ENCODE measurements around the gene SH3BGR.

The SH3BGR gene

GRCh38 chr21:39453571-39454179 lies 1.9 kb downstream of the SH3BGR start:
- H3K4me1 ChIP-seq (ENCODE audit: low read depth, poor library complexity, severe bottlenecking): peaks cover 31% of the 10 kb centered on the region
- H3K79me2 ChIP-seq (ENCODE audit: insufficient read depth, low read depth): no peaks in the 10 kb centered on the region
- H3K27me3 ChIP-seq (ENCODE audit: insufficient read depth, low read depth): peaks cover 11% of the 10 kb centered on the region; the same call in 1 of the 2 replicates
- no peaks in the 10 kb centered on the region for H3K36me3 ChIP-seq (ENCODE audit: insufficient read depth)
- no peak overlapping the region for H2AFZ ChIP-seq (ENCODE audit: low read depth)
- no peak overlapping the region for H3K4me3 ChIP-seq (IDR thresholded peaks at IDR 0.05; ENCODE audit: insufficient read depth, low read depth, low read length)
- H3K27ac ChIP-seq: no peak overlapping the region
- peak overlapping the region; percentile 47 for H3K4me2 ChIP-seq
- no peak overlapping the region for H3K9ac ChIP-seq
- TF ChIP-seq, protein P1, sequence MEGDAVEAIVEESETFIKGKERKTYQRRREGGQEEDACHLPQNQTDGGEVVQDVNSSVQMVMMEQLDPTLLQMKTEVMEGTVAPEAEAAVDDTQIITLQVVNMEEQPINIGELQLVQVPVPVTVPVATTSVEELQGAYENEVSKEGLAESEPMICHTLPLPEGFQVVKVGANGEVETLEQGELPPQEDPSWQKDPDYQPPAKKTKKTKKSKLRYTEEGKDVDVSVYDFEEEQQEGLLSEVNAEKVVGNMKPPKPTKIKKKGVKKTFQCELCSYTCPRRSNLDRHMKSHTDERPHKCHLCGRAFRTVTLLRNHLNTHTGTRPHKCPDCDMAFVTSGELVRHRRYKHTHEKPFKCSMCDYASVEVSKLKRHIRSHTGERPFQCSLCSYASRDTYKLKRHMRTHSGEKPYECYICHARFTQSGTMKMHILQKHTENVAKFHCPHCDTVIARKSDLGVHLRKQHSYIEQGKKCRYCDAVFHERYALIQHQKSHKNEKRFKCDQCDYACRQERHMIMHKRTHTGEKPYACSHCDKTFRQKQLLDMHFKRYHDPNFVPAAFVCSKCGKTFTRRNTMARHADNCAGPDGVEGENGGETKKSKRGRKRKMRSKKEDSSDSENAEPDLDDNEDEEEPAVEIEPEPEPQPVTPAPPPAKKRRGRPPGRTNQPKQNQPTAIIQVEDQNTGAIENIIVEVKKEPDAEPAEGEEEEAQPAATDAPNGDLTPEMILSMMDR (conservative IDR thresholded peaks at IDR 0.05; ENCODE audit: low read depth, low read length): no peak
- H4K20me1 ChIP-seq (ENCODE audit: insufficient read depth): no peaks in the 10 kb centered on the region

DNA sequence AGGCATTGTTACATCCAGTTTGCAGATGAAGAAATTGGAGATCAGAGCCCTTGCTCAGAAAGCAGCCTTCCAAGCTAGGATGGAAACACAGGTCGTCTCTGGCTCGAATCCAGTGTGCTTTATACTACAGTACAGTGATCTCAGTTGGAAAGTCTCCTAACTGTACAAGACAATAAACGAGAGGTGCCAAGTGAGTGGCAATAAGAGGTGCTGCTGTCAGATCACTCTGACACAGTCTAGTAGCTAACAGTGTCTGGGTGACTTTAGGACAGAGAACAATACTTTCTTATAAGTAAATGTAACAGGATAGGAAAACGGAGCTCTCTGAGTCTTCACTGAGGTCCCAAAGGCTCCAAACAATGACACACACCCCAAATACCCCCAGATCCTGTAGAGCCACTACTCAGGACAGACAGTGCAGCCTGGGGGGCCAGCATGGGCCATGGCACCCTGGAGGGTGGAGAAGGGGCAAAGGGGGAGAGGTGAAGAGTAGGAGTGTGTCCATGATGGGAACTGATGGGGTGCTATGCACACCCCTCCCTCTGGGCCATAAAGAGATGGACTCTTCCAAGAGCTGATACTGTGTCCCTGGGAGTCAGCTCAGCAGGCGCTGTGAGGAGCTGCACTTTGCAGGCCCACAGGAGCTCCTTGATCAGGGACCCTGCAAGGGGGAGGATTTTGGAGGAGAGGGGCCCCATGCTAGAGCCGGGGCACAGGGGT lies 3.3 kb downstream of the SH3BGR start:
- H3K4me1 ChIP-seq (ENCODE audit: low read depth, poor library complexity, severe bottlenecking): peaks cover 31% of the 10 kb centered on the region
- TF ChIP-seq, protein P1 (conservative IDR thresholded peaks at IDR 0.05; ENCODE audit: low read depth, low read length): no peak
- peaks cover 11% of the 10 kb centered on the region; the same call in 1 of the 2 replicates for H3K27me3 ChIP-seq (ENCODE audit: insufficient read depth, low read depth)

DNA sequence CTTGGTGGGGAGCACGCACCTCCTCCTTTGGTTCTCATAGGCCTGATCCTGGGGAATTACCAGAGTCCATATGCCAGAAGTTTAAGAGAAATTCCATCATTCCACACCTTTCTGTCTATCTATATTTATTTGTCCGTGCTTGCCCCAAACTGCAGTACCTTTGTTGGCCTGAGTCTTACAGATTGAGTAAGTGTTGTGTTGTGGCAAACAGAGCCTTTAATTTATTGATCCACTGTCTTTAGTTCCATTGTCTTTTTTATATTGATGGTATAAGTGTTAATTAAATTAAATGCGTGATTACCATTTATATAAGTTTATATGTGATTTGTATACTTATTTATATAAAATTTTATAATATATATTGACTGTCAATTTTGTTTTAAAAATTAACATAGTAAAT lies 4.9 kb downstream of the SH3BGR start:
- Histone ChIP-seq H3K27ac (no peak overlapping the region), H3K27me3 (ENCODE audit: insufficient read depth, low read depth) (peaks cover 11% of the 10 kb centered on the region; the same call in 1 of the 2 replicates)
- TF ChIP-seq, protein P1 (conservative IDR thresholded peaks at IDR 0.05; ENCODE audit: low read depth, low read length): peak; percentile 17; the same call in 1 of the 2 replicates

More for the DNA sequence above, 3.3 kb downstream of the SH3BGR start:
- Histone ChIP-seq H4K20me1 (ENCODE audit: insufficient read depth) (no peaks in the 10 kb centered on the region), H3K4me2 (no peak overlapping the region), H3K79me2 (ENCODE audit: insufficient read depth, low read depth) (no peaks in the 10 kb centered on the region), H2AFZ (ENCODE audit: low read depth) (no peak overlapping the region), H3K4me3 (IDR thresholded peaks at IDR 0.05; ENCODE audit: insufficient read depth, low read depth, low read length) (no peak overlapping the region), H3K36me3 (ENCODE audit: insufficient read depth) (no peaks in the 10 kb centered on the region), H3K27ac (no peak overlapping the region), H3K9ac (no peak overlapping the region)

GRCh38 chr21:39461419-39461818 lies 9.6 kb downstream of the SH3BGR start:
- no peaks in the 10 kb centered on the region for H3K27me3 ChIP-seq (ENCODE audit: insufficient read depth, low read depth)
- H3K9ac ChIP-seq: no peak overlapping the region
- H3K36me3 ChIP-seq (ENCODE audit: insufficient read depth): no peaks in the 10 kb centered on the region
- H3K27ac ChIP-seq: no peak overlapping the region
- no peaks in the 10 kb centered on the region for H3K79me2 ChIP-seq (ENCODE audit: insufficient read depth, low read depth)
- no peaks in the 10 kb centered on the region for H4K20me1 ChIP-seq (ENCODE audit: insufficient read depth)
- TF ChIP-seq, protein P1 (conservative IDR thresholded peaks at IDR 0.05; ENCODE audit: low read depth, low read length): no peak
- H3K4me2 ChIP-seq: no peak overlapping the region
- no peaks in the 10 kb centered on the region for H3K4me1 ChIP-seq (ENCODE audit: low read depth, poor library complexity, severe bottlenecking)
- H3K4me3 ChIP-seq (IDR thresholded peaks at IDR 0.05; ENCODE audit: insufficient read depth, low read depth, low read length): no peak overlapping the region
- no peak overlapping the region for H2AFZ ChIP-seq (ENCODE audit: low read depth)

More for the DNA sequence above, 4.9 kb downstream of the SH3BGR start:
- H3K36me3 ChIP-seq (ENCODE audit: insufficient read depth): no peaks in the 10 kb centered on the region
- H3K9ac ChIP-seq: no peak overlapping the region
- H4K20me1 ChIP-seq (ENCODE audit: insufficient read depth): no peaks in the 10 kb centered on the region
- no peak overlapping the region for H3K4me3 ChIP-seq (IDR thresholded peaks at IDR 0.05; ENCODE audit: insufficient read depth, low read depth, low read length)
- peaks cover 28% of the 10 kb centered on the region for H3K4me1 ChIP-seq (ENCODE audit: low read depth, poor library complexity, severe bottlenecking)
- H2AFZ ChIP-seq (ENCODE audit: low read depth): no peak overlapping the region
- H3K4me2 ChIP-seq: no peak overlapping the region
- no peaks in the 10 kb centered on the region for H3K79me2 ChIP-seq (ENCODE audit: insufficient read depth, low read depth)

Data from KMS-11 (cell line).